ENCODE data around the gene PTGR2.
"Not testable (repeated sequence)": the region's sequence is repeated elsewhere in the genome, so short reads cannot be mapped to it uniquely, and the experiment has no call there.

Gene PTGR2

DNA sequence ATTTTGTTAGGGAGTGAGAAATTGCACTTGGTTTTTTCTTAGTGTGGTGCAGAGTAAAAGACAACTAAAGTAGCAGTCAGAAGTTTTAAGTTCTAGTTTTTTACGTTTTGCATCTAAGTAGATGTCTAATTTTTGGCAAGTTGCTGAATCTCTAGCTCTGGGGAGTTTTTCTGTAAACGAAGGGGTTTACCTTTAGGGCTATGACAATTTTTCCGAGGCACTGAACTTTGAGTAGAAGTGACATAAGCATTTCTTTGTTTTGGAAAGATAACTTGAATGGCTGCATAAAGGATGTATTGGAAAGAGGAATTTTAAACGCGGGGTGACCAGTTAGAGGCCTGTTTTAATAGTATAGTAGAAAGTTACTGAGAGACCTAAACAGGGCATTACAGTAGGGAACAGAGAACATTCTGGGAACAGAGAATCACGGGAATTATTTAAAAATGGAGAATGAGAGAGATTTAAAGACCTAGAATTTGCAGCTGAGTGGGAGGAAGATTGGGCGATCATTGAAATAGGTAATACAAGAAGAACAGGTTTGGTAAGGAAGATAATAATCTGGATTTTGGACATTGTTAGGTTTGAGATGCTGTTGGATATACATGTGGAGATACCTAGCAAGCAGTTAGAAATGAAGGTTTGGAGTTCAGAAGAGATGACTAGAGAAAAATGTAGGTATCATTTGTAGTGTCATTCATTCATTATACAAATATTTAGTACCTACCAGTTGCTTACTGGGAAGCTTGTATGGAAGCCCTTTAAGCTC is 36.2 kb downstream of the PTGR2 start:
- DNase-seq (ENCODE audit: extremely low spot score): no peak
- TF ChIP-seq CTCF (IDR thresholded peaks at IDR 0.05; ENCODE audit: control extremely low read depth, extremely low read depth, low read depth, missing control alignments): no peak
- ChIA-PET CTCF (interaction anchor here (1.1 kb wide), 2 partner anchors 12 to 158 kb away, joined by 3 read pairs; no protein-coding TSS in a partner anchor), POLR2A (no interaction called here)

DNA sequence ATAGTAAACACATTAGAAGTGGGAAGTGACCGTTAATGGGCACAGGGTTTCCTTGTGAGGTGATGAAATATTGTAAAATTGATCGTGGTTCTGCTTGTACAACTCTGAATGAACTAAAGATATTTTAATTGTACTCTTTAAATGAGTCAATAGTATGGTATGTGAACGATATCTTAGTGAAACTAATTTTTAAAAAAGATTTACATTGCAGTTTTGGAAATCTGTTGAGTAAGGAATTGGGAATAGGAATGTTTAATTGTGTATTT is 36.8 kb downstream of the PTGR2 start:
- POLR2A ChIA-PET: no interaction called here
- CTCF ChIA-PET: interaction anchor here (1.1 kb wide), 2 partner anchors 11 to 159 kb away, joined by 3 read pairs; no protein-coding TSS in a partner anchor
- TF ChIP-seq CTCF (IDR thresholded peaks at IDR 0.05; ENCODE audit: control extremely low read depth, extremely low read depth, low read depth, missing control alignments): no peak
- no peak for DNase-seq (ENCODE audit: extremely low spot score)

DNA sequence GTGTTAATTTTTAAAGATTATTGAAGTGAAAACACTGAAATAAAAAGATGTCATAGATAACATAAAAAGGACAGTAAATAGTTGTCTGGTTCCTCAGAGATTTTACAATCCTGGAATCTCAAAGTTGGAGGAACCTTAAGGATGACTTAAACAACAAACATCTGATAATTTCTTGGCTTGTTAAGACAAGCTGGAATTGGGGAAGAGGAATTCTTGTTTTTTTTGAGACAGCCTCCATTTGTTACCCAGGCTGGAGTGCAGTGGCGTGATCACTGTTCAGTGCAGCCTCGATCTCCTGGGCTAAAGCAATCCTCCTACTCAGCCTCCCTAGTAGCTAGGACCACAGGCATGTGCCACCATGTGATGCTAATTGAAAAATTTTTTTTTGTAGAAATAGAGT is 37.3 kb downstream of the PTGR2 start:
- POLR2A ChIA-PET: no interaction called here
- CTCF ChIA-PET: interaction anchor here (1.1 kb wide), 2 partner anchors 11 to 159 kb away, joined by 3 read pairs; no protein-coding TSS in a partner anchor
- DNase-seq (ENCODE audit: extremely low spot score): no peak
- TF ChIP-seq CTCF (IDR thresholded peaks at IDR 0.05; ENCODE audit: control extremely low read depth, extremely low read depth, low read depth, missing control alignments): no peak

DNA sequence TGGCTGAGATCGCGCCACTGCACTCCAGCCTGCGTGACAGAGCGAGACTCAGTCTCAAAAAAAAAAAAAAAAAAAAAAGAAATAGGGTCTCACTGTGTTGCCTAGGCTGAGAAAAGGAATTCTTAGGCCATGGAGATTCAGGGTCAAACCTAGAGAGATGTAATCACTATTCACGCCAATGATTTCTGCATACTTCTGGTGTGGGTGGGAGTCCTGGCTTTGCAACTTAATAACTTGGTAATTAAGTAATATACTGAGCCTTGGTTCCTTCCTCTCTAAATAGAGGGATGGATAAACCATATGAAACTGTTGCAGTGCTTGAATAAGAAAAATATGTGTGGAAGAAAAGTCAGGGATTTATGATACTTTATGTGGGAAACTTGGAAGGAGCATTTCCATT is 37.7 kb downstream of the PTGR2 start:
- POLR2A ChIA-PET: no interaction called here
- CTCF ChIA-PET: interaction anchor here (1.1 kb wide), 1 partner anchor 160 kb away, joined by 3 read pairs; no protein-coding TSS in a partner anchor
- no peak for TF ChIP-seq CTCF (IDR thresholded peaks at IDR 0.05; ENCODE audit: control extremely low read depth, extremely low read depth, low read depth, missing control alignments)
- DNase-seq (ENCODE audit: extremely low spot score): no peak

- POLR2A ChIA-PET: not testable (repeated sequence)
- CTCF ChIA-PET: interaction anchor here (1.2 to 1.9 kb wide), 2 partner anchors 12 to 19 kb away, joined by 3 to 4 read pairs; no protein-coding TSS in a partner anchor
Measured at GRCh38 chr14:73894180-73894687, 42.6 kb downstream of the PTGR2 start.

GRCh38 chr14:73895939-73896338 is 44.3 kb downstream of the PTGR2 start:
- TF ChIP-seq CTCF (IDR thresholded peaks at IDR 0.05; ENCODE audit: control extremely low read depth, extremely low read depth, low read depth, missing control alignments): no peak
- POLR2A ChIA-PET: no interaction called here
- no peak for DNase-seq (ENCODE audit: extremely low spot score)
- CTCF ChIA-PET: interaction anchor here (0.7 to 1.9 kb wide), 6 partner anchors 9 to 168 kb away, joined by 3 to 6 read pairs (median 4); partner anchors contain the start of gene ZNF410

More at GRCh38 chr14:73894180-73894687, 42.6 kb downstream of the PTGR2 start:
- not testable (repeated sequence) for DNase-seq (ENCODE audit: extremely low spot score)

DNA sequence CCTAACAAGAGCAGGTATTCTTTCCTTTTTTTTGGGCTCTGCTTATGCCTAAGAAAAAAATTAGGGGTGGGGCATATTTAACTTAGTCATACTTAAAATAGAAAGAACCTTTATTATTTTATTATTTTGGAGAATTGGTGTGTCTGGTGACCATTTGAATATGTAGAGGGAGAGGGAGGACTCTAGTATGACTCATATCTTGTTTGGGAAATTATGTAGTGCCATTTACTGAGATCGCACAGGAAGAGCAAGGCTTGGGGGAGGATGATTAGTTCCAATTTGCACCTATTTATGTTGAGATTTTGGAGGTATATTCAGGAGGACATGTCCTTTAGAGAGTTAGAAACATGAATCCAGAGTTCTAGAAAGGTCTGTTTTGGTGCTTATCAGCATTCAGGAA is 44.9 kb downstream of the PTGR2 start:
- no peak for DNase-seq (ENCODE audit: extremely low spot score)
- POLR2A ChIA-PET: interaction anchor here (0.9 kb wide), 1 partner anchor 45 kb away, joined by 4 read pairs; the partner anchor contains the start of gene PTGR2
- CTCF ChIA-PET: interaction anchor here (1.0 to 1.8 kb wide), 3 partner anchors 10 to 168 kb away, joined by 3 to 6 read pairs (median 4); partner anchors contain the start of gene ZNF410

More for the DNA sequence above, 44.9 kb downstream of the PTGR2 start:
- TF ChIP-seq CTCF (IDR thresholded peaks at IDR 0.05; ENCODE audit: control extremely low read depth, extremely low read depth, low read depth, missing control alignments): no peak
